Measurements from ENCODE around the gene ECE2.

- TF ChIP-seq, protein P1, sequence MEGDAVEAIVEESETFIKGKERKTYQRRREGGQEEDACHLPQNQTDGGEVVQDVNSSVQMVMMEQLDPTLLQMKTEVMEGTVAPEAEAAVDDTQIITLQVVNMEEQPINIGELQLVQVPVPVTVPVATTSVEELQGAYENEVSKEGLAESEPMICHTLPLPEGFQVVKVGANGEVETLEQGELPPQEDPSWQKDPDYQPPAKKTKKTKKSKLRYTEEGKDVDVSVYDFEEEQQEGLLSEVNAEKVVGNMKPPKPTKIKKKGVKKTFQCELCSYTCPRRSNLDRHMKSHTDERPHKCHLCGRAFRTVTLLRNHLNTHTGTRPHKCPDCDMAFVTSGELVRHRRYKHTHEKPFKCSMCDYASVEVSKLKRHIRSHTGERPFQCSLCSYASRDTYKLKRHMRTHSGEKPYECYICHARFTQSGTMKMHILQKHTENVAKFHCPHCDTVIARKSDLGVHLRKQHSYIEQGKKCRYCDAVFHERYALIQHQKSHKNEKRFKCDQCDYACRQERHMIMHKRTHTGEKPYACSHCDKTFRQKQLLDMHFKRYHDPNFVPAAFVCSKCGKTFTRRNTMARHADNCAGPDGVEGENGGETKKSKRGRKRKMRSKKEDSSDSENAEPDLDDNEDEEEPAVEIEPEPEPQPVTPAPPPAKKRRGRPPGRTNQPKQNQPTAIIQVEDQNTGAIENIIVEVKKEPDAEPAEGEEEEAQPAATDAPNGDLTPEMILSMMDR (IDR thresholded peaks at IDR 0.05; ENCODE audit: low read length) = no peak
- TF ChIP-seq EZH2phosphoT487 (IDR thresholded peaks at IDR 0.05; ENCODE audit: low read length) = no peak
- no peak for TF ChIP-seq EZH2 (optimal IDR thresholded peaks at IDR 0.05; ENCODE audit: low read depth, low read length)
Observed at GRCh38 chr3:184290331-184290730, 14.5 kb downstream of the ECE2 start.

Measured in MM.1S (cell line).